Prostate gland (tissue), 2 donors: ENCODE results near the gene SOBP. TPM values are rescaled to one million over a fixed set of nuclear protein-coding genes. Genes with fewer than 3 reads are reported as not detected.

Source experiments
- DNase-seq: peaks from one replicate; pipeline ENCODE4 v3.0.0-alpha.2; 2019; ENCODE audit warnings: low spot score
- H3K27ac ChIP-seq, 2 donors: fragments of 200-600 bp; sonication (generic); 2 replicates each; pipeline ENCODE4 v1.5.1; 2017 to 2019
- H3K27me3 ChIP-seq: fragments of 200-600 bp; sonication (generic); replicated peaks from 2 replicates; pipeline ENCODE4 v1.5.1; 2019; ENCODE audit not compliant: insufficient read depth
- H3K36me3 ChIP-seq, 2 donors: fragments of 200-600 bp; sonication (generic); 1 replicate in 1 of 2; 2 replicates in 1 of 2; pipeline versions ENCODE4 v1.5.1 to v1.8.1; 2017 to 2019
- H3K4me1 ChIP-seq: fragments of 200-600 bp; sonication (generic); replicated peaks from 2 replicates; pipeline ENCODE4 v1.5.1; 2019
- H3K4me3 ChIP-seq, 2 donors: fragments of 200-600 bp; sonication (generic); 2 replicates each; pipeline ENCODE4 v1.5.1; 2017 to 2019
- H3K9me3 ChIP-seq: fragments of 200-600 bp; sonication (generic); 2 replicates; pipeline ENCODE4 v1.5.1; 2017
- POLR2A ChIP-seq: fragments of 450-650 bp; IDR thresholded peaks from one replicate; pipeline ENCODE4 v1.6.1; 2016; ENCODE audit warnings: antibody characterized with exemption, mild to moderate bottlenecking
- POLR2AphosphoS5 ChIP-seq: sonication (generic); formaldehyde crosslinking; IDR thresholded peaks from one replicate; pipeline ENCODE4 v1.6.1; 2017; ENCODE audit warnings: antibody characterized with exemption
- WGBS: methylation state at CpG from one replicate; pipeline ENCODE4 v1.1.5; 2018; 5-methylcytosine and 5-hydroxymethylcytosine counted together
- intact Hi-C: fragments of 100-400 bp; cut with DNase I; formaldehyde crosslinking; loops from one replicate; pipeline ENCODE4 v1.14.2; 2022
- total RNA-seq, 2 donors: library from RNA; depleted of rRNA; stranded (reverse); fragments of >200 nt; gene quantifications; one replicate each; pipeline ENCODE4 v1.1.0, GENCODE V29; 2016
- TF ChIP-seq, protein P1 (sequence below), 4 experiments: fragments of 200-600 bp in 2 of 4; fragments of 450-650 bp in 2 of 4; sonication (generic) in 2 of 4; IDR thresholded peaks; 1 replicate in 3 of 4; 2 replicates in 1 of 4; pipeline ENCODE4 v1.5.1; 2016 to 2019; ENCODE audit warnings: antibody characterized with exemption in 4 of 4, mild to moderate bottlenecking in 2 of 4, moderate library complexity in 2 of 4

SOBP gene
- total RNA-seq, 2 donors from 2014 or later: 15.8 to 23.3 TPM

DNA sequence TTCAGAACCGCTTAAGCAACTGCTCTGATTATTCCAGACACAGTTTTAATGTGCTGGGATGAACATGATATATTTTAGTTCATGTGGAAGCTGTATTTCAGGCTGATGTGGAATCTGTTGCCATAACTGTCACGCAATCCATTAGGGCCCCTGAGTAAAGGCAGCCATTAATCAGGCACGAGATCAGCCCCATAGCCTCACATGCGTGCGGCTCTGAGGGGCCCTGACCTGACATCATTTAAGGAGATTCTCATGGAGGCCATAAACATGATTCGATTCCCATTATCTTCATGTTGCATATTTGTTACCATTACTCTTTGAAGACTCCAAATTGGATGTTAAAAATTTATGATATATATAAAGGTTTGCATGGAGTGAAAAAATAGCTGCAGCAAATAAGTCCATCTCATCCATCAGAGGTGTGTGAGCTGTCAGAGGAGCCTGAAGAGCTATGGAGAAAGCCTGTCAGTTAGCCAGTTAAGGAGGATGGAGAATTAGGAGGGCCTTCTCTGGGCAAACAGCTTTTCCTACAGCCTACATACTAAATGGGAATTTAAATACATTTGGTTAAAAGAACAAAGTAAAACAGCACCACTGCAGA, 89.6 kb downstream of the SOBP start:
- Histone ChIP-seq H3K4me3 (no peak overlapping the region), H3K36me3 (no peaks in the 10 kb centered on the region), H3K27ac (no peak overlapping the region), H3K4me1 (no peaks in the 10 kb centered on the region), H3K9me3 (no peaks in the 10 kb centered on the region), H3K27me3 (no peaks in the 10 kb centered on the region)
- TF ChIP-seq POLR2A (no peak), POLR2AphosphoS5 (no peak)
- TF ChIP-seq, protein P1, sequence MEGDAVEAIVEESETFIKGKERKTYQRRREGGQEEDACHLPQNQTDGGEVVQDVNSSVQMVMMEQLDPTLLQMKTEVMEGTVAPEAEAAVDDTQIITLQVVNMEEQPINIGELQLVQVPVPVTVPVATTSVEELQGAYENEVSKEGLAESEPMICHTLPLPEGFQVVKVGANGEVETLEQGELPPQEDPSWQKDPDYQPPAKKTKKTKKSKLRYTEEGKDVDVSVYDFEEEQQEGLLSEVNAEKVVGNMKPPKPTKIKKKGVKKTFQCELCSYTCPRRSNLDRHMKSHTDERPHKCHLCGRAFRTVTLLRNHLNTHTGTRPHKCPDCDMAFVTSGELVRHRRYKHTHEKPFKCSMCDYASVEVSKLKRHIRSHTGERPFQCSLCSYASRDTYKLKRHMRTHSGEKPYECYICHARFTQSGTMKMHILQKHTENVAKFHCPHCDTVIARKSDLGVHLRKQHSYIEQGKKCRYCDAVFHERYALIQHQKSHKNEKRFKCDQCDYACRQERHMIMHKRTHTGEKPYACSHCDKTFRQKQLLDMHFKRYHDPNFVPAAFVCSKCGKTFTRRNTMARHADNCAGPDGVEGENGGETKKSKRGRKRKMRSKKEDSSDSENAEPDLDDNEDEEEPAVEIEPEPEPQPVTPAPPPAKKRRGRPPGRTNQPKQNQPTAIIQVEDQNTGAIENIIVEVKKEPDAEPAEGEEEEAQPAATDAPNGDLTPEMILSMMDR (IDR thresholded peaks at IDR 0.05): no peak
- no peak for DNase-seq
- WGBS: 88% methylated on average over 6 of the region's 6 CpGs
- intact Hi-C loops: no loop called here

DNA sequence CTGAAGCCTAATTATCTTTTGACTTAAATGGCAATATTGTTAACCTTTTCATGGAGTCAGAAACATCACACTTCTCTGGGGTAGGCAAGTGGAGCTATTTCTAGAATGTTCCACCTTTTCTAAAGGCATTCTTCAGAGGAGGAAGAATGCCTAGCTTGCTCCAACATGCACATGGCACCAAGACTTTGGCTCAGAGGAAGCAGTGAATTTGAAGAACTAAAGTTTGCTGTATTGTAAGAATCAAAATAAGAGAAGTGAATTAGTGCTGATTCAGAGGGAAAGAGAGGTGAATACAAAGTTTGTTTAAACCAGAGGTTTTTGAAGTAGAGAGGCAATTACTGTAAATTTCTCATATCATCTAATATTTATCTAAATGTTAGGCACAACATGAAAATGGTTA, 92.2 kb downstream of the SOBP start:
- TF ChIP-seq POLR2AphosphoS5: no peak
- TF ChIP-seq, protein P1 (IDR thresholded peaks at IDR 0.05): no peak
- TF ChIP-seq POLR2A: no peak
- no peaks in the 10 kb centered on the region for H3K9me3 ChIP-seq
- no peaks in the 10 kb centered on the region for H3K36me3 ChIP-seq
- no peak overlapping the region for H3K27ac ChIP-seq
- no peaks in the 10 kb centered on the region for H3K27me3 ChIP-seq
- H3K4me1 ChIP-seq: no peaks in the 10 kb centered on the region
- intact Hi-C loops: no loop called here
- DNase-seq: no peak
- H3K4me3 ChIP-seq: no peak overlapping the region

DNA sequence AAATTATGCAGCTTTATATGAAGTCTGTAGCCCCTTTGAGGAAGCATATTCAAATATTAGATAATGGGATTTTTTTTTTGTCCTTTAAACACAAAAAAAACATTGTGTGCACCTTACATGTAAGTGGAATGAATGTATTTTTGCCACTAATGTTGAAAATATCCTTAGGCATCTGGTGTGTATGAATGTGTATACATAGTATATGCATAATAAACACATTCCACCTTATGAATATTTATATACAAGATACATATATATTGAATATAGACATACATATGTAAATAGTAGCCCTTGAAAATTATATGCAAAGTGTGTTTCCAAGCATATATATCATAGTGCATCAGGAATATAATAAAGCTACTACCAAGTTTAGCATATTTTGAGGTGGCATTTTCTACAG, 94.8 kb downstream of the SOBP start:
- TF ChIP-seq POLR2AphosphoS5 (no peak), POLR2A (no peak)
- TF ChIP-seq, protein P1 (IDR thresholded peaks at IDR 0.05): no peak
- H3K4me1 ChIP-seq: no peaks in the 10 kb centered on the region
- H3K27ac ChIP-seq: no peak overlapping the region

DNA sequence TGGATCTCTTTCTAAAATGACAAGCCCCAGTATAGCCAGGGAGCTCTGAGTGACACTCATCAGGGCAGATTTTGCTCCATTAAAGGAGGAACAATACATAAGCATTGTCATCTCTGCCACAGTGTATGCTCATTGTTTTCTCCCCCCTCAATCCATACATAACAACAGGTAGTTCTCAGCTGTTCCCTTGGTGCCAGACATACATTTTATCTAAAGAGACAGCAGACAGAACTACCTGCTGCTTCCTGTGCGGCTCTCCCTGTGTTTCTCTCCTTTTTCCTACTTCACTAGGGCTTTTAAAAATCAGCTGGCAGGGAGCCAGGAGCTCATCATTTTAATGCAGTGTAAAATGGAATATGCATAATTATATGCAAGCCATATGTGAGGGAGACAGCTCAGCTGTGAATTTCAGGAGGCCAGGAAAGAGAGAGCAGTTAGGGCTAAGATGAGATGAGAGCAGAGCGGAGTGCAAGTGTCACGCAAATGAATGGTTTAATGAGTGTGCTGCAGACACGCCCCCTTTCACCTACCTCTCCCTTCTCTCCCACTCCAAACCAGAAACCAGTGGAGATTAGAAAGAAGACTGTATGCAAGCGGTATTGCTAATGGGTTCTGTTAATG, 96.0 kb downstream of the SOBP start:
- no peaks in the 10 kb centered on the region for H3K9me3 ChIP-seq
- no peaks in the 10 kb centered on the region for H3K4me1 ChIP-seq
- DNase-seq: no peak
- 86% methylated on average over 5 of the region's 5 CpGs for WGBS
- no peaks in the 10 kb centered on the region for H3K36me3 ChIP-seq
- H3K27ac ChIP-seq: no peak overlapping the region
- no peak overlapping the region for H3K4me3 ChIP-seq
- no peaks in the 10 kb centered on the region for H3K27me3 ChIP-seq
- TF ChIP-seq, protein P1 (IDR thresholded peaks at IDR 0.05): no peak
- TF ChIP-seq POLR2AphosphoS5: no peak
- no peak for TF ChIP-seq POLR2A
- intact Hi-C loops: no loop called here

More for the DNA sequence above, 94.8 kb downstream of the SOBP start:
- intact Hi-C loops: no loop called here
- Histone ChIP-seq H3K4me3 (no peak overlapping the region), H3K36me3 (no peaks in the 10 kb centered on the region), H3K9me3 (no peaks in the 10 kb centered on the region), H3K27me3 (no peaks in the 10 kb centered on the region)
- DNase-seq: no peak

DNA sequence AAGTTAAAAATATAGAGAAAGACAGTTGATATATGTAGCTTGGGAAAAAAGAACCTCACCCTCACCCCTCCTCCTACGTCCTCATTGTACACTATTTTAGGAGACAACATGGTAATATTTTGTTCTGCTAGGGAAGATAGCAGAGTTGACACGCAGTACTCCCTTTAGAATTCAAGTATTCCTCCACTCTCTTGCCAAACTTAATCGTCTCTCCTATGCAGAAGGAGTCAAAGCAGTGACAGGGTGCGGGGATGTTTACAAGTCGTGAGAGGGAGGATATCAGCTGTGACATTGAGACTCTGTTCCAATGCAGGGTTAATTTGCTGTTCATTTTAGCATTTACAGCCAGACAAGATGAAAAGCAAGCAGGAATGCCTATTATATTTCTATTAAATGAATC, 97.5 kb downstream of the SOBP start:
- Histone ChIP-seq H3K9me3 (no peaks in the 10 kb centered on the region), H3K4me1 (no peaks in the 10 kb centered on the region), H3K27ac (no peak overlapping the region), H3K36me3 (no peaks in the 10 kb centered on the region), H3K4me3 (no peak overlapping the region), H3K27me3 (no peaks in the 10 kb centered on the region)
- TF ChIP-seq POLR2AphosphoS5 (no peak), POLR2A (no peak)
- TF ChIP-seq, protein P1 (IDR thresholded peaks at IDR 0.05): no peak
- intact Hi-C loops: no loop called here
- WGBS: 37% methylated on average over 5 of the region's 5 CpGs
- DNase-seq: no peak
